Loucy (cell line): ENCODE results near the gene EIF2S1.

ENCODE experiments used
- H2AFZ ChIP-seq: fragments of 200-600 bp; sonication (generic); 2 replicates; pipeline ENCODE4 v1.6.0; 2016; ENCODE audit warnings: antibody characterized with exemption, mild to moderate bottlenecking, low read length, moderate library complexity
- H3F3A ChIP-seq: fragments of 200-600 bp; 2 replicates; pipeline ENCODE4 v1.6.0; 2016; ENCODE audit warnings: antibody characterized with exemption, low read depth, mild to moderate bottlenecking
- H3K27me3 ChIP-seq: fragments of 200-600 bp; sonication (generic); 2 replicates; pipeline ENCODE4 v1.6.1; 2014; ENCODE audit warnings: low read length, mild to moderate bottlenecking; ENCODE audit not compliant: insufficient read depth, poor library complexity, severe bottlenecking
- H3K36me3 ChIP-seq: fragments of 200-600 bp; sonication (generic); 2 replicates; pipeline ENCODE4 v1.6.1; 2016; ENCODE audit warnings: low read length; ENCODE audit not compliant: insufficient read depth
- H3K4me1 ChIP-seq: fragments of 200-600 bp; sonication (generic); 2 replicates; pipeline ENCODE4 v1.5.1; 2014; ENCODE audit warnings: low read length, mild to moderate bottlenecking; ENCODE audit not compliant: insufficient read depth, poor library complexity, severe bottlenecking
- H3K4me2 ChIP-seq: fragments of 200-600 bp; sonication (generic); 2 replicates; pipeline ENCODE4 v1.6.0; 2014; ENCODE audit warnings: antibody characterized with exemption, low read length, low read depth, mild to moderate bottlenecking; ENCODE audit not compliant: poor library complexity, severe bottlenecking
- H3K4me3 ChIP-seq: fragments of 200-600 bp; sonication (generic); 2 replicates; pipeline ENCODE4 v1.5.1; 2014; ENCODE audit warnings: low read length, mild to moderate bottlenecking, mixed read lengths; ENCODE audit not compliant: poor library complexity, severe bottlenecking
- H3K79me2 ChIP-seq: fragments of 200-600 bp; sonication (generic); 2 replicates; pipeline ENCODE4 v1.6.1; 2014; ENCODE audit warnings: low read length; ENCODE audit not compliant: insufficient read depth
- H3K9ac ChIP-seq: fragments of 200-600 bp; sonication (generic); 2 replicates; pipeline ENCODE4 v1.6.0; 2014; ENCODE audit warnings: mild to moderate bottlenecking, low read depth, low read length, moderate library complexity; ENCODE audit not compliant: poor library complexity, severe bottlenecking
- H3K9me2 ChIP-seq: fragments of 200-600 bp; sonication (generic); replicated peaks from 2 replicates; pipeline ENCODE4 v1.6.1; 2016; ENCODE audit warnings: low read depth, low read length, mixed read lengths
- H3K9me3 ChIP-seq: fragments of 200-600 bp; sonication (generic); 2 replicates; pipeline ENCODE4 v1.6.1; 2014; ENCODE audit warnings: mild to moderate bottlenecking, antibody characterized with exemption, low read length, low read depth; ENCODE audit not compliant: insufficient read depth
- H4K20me1 ChIP-seq: fragments of 200-600 bp; sonication (generic); 2 replicates; pipeline ENCODE4 v1.6.0; 2014; ENCODE audit warnings: antibody characterized with exemption, low read length, mild to moderate bottlenecking; ENCODE audit not compliant: insufficient read depth, poor library complexity, severe bottlenecking
- EZH2phosphoT487 ChIP-seq: fragments of 200-600 bp; IDR thresholded peaks from 2 replicates; pipeline ENCODE4 v1.6.1; 2018; ENCODE audit warnings: antibody characterized with exemption, mild to moderate bottlenecking, moderate library complexity, borderline replicate concordance
- TF ChIP-seq, protein P1 (sequence below): fragments of 200-600 bp; sonication (generic); conservative IDR thresholded peaks from 2 replicates; pipeline ENCODE4 v1.5.1; 2014; ENCODE audit warnings: mild to moderate bottlenecking, antibody characterized with exemption, low read length

The EIF2S1 gene

DNA sequence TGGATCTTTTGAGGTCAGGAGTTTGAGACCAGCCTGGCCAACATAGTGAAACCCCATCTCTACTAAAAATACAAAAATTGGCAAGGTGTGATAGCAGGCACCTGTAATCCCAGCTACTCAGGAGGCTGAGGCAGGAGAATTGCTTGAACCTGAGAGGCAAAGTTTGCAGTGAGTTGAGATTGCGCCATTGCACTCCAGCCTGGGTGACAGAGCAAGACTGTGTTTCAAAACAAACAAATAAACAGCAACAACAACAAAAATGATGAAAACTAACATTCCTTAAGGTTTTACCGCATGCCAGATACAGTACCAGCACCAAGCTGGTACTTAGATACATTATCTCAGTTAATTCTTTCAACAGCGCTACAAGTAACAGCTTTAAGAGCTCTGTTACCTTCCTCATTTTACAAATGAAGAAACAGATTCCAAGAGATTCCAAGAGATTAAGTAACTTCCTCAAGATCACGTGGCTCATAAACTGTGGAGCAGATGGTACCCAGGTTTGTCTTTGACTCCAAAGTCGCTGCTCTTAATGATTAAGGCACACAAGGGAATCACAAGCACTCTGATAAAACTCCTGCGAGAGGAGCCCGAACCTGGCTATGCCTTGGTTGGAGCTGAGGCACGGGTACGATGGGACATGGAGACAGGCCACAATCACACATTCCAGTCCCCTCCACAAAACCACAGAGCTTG is 69.5 kb downstream of the EIF2S1 start:
- TF ChIP-seq, protein P1, sequence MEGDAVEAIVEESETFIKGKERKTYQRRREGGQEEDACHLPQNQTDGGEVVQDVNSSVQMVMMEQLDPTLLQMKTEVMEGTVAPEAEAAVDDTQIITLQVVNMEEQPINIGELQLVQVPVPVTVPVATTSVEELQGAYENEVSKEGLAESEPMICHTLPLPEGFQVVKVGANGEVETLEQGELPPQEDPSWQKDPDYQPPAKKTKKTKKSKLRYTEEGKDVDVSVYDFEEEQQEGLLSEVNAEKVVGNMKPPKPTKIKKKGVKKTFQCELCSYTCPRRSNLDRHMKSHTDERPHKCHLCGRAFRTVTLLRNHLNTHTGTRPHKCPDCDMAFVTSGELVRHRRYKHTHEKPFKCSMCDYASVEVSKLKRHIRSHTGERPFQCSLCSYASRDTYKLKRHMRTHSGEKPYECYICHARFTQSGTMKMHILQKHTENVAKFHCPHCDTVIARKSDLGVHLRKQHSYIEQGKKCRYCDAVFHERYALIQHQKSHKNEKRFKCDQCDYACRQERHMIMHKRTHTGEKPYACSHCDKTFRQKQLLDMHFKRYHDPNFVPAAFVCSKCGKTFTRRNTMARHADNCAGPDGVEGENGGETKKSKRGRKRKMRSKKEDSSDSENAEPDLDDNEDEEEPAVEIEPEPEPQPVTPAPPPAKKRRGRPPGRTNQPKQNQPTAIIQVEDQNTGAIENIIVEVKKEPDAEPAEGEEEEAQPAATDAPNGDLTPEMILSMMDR: no peak
- TF ChIP-seq EZH2phosphoT487: no peak
- no peaks in the 10 kb centered on the region for H3K9me2 ChIP-seq
- no peaks in the 10 kb centered on the region for H3K79me2 ChIP-seq

DNA sequence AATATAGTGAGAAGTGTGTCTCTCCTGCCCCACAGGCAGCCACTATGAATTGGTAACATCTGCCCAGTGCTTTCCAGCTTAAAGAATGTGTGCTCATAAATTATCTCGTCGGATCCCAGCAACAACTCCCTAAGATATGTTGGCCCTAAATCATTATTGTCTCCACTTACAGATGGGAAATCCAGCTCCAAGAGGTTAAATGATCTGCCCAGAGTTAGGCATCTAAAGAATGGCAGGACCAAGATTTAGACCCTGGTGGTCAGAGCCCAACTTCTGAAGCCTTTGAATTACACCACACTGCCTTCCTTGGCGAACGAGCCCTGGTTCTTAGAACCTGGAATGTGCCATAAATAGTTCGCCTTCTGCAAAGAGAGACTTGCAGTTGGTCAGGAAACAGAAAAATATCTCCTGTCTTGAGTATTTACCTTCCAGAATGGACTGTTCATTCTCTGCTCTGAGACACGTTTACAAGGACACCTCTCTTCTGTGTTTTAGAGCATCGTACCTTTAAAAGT is 72.0 kb downstream of the EIF2S1 start:
- Histone ChIP-seq H3K4me3 (no peak overlapping the region), H3K4me2 (no peak overlapping the region), H3K9me3 (no peaks in the 10 kb centered on the region), H3K27me3 (no peaks in the 10 kb centered on the region), H2AFZ (0 out of 2 replicates have a peak overlapping the region, but pooled peaks have one; percentile 8), H3K4me1 (no peaks in the 10 kb centered on the region), H3K9me2 (no peaks in the 10 kb centered on the region), H3K79me2 (no peaks in the 10 kb centered on the region), H3K36me3 (no peaks in the 10 kb centered on the region), H4K20me1 (no peaks in the 10 kb centered on the region), H3K9ac (no peak overlapping the region), H3F3A (no peaks in the 10 kb centered on the region)
- TF ChIP-seq EZH2phosphoT487: no peak
- TF ChIP-seq, protein P1: no peak

More for the DNA sequence above, 69.5 kb downstream of the EIF2S1 start:
- Histone ChIP-seq H2AFZ (no peak overlapping the region), H3K4me2 (no peak overlapping the region), H3K27me3 (no peaks in the 10 kb centered on the region), H3K9me3 (no peaks in the 10 kb centered on the region), H3F3A (no peaks in the 10 kb centered on the region), H3K9ac (no peak overlapping the region), H3K4me1 (no peaks in the 10 kb centered on the region), H4K20me1 (no peaks in the 10 kb centered on the region), H3K4me3 (no peak overlapping the region), H3K36me3 (no peaks in the 10 kb centered on the region)

DNA sequence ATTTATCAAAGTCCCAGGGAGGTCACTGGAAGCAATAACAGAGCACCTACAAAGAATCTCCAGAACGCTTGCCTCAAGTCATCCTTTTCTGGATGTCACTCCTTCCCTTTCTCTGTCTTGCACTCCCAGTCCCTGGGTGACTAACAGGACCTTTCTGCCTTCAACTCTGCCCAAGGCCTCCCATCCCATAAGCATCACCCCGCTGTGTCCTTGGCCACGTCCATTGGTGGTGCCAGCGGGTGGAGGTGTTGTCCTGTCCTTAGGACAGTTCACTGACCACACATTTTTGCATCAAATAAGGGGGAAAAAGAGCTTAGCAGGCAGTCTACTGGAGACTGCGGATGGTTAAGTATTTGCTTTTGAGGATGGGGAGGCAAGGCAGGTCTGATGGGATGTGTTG is 75.5 kb downstream of the EIF2S1 start:
- Histone ChIP-seq H3K36me3 (no peaks in the 10 kb centered on the region), H3K79me2 (no peaks in the 10 kb centered on the region), H3K9me2 (no peaks in the 10 kb centered on the region), H4K20me1 (no peaks in the 10 kb centered on the region), H3K9ac (no peak overlapping the region), H3K9me3 (no peaks in the 10 kb centered on the region), H3K4me2 (no peak overlapping the region), H3K27me3 (no peaks in the 10 kb centered on the region), H3K4me3 (no peak overlapping the region), H3K4me1 (no peaks in the 10 kb centered on the region), H3F3A (no peaks in the 10 kb centered on the region), H2AFZ (no peak overlapping the region)
- TF ChIP-seq, protein P1: no peak
- TF ChIP-seq EZH2phosphoT487: no peak
